ENCODE results near the gene ACAD9.

DNA sequence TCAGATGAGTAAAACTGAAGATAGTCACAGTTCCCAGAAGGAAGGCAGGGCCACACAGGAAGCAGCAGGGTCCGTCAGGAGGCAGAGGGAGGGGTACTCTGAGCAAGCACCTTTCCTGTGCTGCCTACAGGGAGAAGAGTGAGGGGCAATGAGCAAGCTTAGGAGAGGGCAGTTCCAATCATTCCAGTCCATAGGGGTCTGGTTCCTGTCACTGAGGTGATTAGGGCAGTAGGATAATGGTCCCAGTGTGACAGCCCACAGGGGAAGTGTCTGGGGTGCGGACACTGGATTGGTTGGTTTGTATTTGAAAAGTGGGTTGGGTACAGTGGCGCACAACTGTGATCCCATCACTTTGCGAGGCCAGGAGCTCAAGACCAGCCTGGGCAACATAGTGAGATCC is 7.1 kb upstream of the ACAD9 start:
- no peak for TF ChIP-seq CTCF (IDR thresholded peaks at IDR 0.05; ENCODE audit: low read depth, low read length)
- TF ChIP-seq POLR2A (IDR thresholded peaks at IDR 0.05; ENCODE audit: extremely low read depth, insufficient read length) = no peak

Data from NB4 (cell line).